IMR-90 (cell line): ENCODE data around the gene ZNF385B. TPM values are rescaled to one million over a fixed set of nuclear protein-coding genes. Genes with fewer than 3 reads are reported as not detected.

Experiments
- ATAC-seq: fragments of 200-7000 bp; cut with Tn5 transposase; 2 replicates; pipeline ENCODE4 v1.9.1; 2020; ENCODE audit warnings: low read depth, mild to moderate bottlenecking, moderate library complexity
- BruUV-seq: library from RNA; stranded (reverse); fragments of 400-500 nt; replicated peaks from 2 replicates; lab custom pipeline; 2021; lab: Mats Ljungman, UMichigan
- CTCF ChIA-PET: fragments of 300-600 bp; formaldehyde crosslinking; extraction: SDS; loops from one replicate; lab custom pipeline; 2021; ENCODE audit warnings: antibody characterized with exemption; lab: Yijun Ruan, JAX
- POLR2A ChIA-PET: fragments of 300-600 bp; sonication (Branson Sonifier 250); formaldehyde crosslinking; loops from one replicate; lab custom pipeline; 2022; ENCODE audit warnings: antibody characterized with exemption; ENCODE audit not compliant: unreplicated experiment; lab: Charles Lee
- DNase-seq: peaks from one replicate; pipeline ENCODE4 v3.0.0; 2013
- H2AFZ ChIP-seq: replicated peaks from 2 replicates; pipeline ENCODE3; 2013; ENCODE audit warnings: low read length, mild to moderate bottlenecking; ENCODE audit not compliant: poor library complexity
- H2AK5ac ChIP-seq: 2 replicates; pipeline ENCODE4 v1.6.1; 2013; ENCODE audit warnings: low read depth, low read length, inconsistent platforms
- H2AK9ac ChIP-seq: replicated peaks from 2 replicates; pipeline ENCODE3; 2013; ENCODE audit warnings: mild to moderate bottlenecking, low read depth, low read length, moderate library complexity; ENCODE audit not compliant: poor library complexity
- H2BK120ac ChIP-seq: 2 replicates; pipeline ENCODE4 v1.6.1; 2013; ENCODE audit warnings: low read depth, low read length, inconsistent platforms
- H2BK15ac ChIP-seq: 3 replicates; pipeline ENCODE4 v1.6.1; 2013; ENCODE audit warnings: low read depth, low read length, inconsistent platforms
- H2BK20ac ChIP-seq: 2 replicates; pipeline ENCODE4 v1.6.1; 2013; ENCODE audit warnings: low read depth, mild to moderate bottlenecking, inconsistent platforms, low read length, moderate library complexity
- H2BK5ac ChIP-seq: 2 replicates; pipeline ENCODE4 v1.6.1; 2013; ENCODE audit warnings: mild to moderate bottlenecking, low read depth, low read length, inconsistent platforms; ENCODE audit not compliant: poor library complexity, severe bottlenecking
- H3K14ac ChIP-seq: replicated peaks from 2 replicates; pipeline ENCODE4 v1.6.1; 2013; ENCODE audit warnings: low read depth, low read length, inconsistent platforms
- H3K18ac ChIP-seq: 2 replicates; pipeline ENCODE4 v1.6.1; 2013; ENCODE audit warnings: low read depth, low read length, control low read depth
- H3K23ac ChIP-seq: 2 replicates; pipeline ENCODE4 v1.6.1; 2013; ENCODE audit warnings: low read depth, low read length, inconsistent platforms
- H3K27ac ChIP-seq: 2 replicates; pipeline ENCODE4 v1.5.1; 2013; ENCODE audit warnings: mild to moderate bottlenecking, control low read depth, low read length; ENCODE audit not compliant: insufficient read depth
- H3K27me3 ChIP-seq: 2 replicates; pipeline ENCODE4 v1.6.1; 2013; ENCODE audit warnings: low read length; ENCODE audit not compliant: control insufficient read depth, insufficient read depth
- H3K36me3 ChIP-seq: 2 replicates; pipeline ENCODE4 v1.6.1; 2013; ENCODE audit warnings: low read length, mixed read lengths; ENCODE audit not compliant: control insufficient read depth, insufficient read depth
- H3K4ac ChIP-seq: 2 replicates; pipeline ENCODE4 v1.6.1; 2013; ENCODE audit warnings: low read depth, low read length, inconsistent platforms
- H3K4me1 ChIP-seq: 2 replicates; pipeline ENCODE4 v1.6.1; 2013; ENCODE audit warnings: low read length, mixed read lengths; ENCODE audit not compliant: control insufficient read depth, insufficient read depth
- H3K4me2 ChIP-seq: 2 replicates; pipeline ENCODE4 v1.6.1; 2013; ENCODE audit warnings: low read depth, mild to moderate bottlenecking, control low read depth, low read length, moderate library complexity
- H3K4me3 ChIP-seq: 2 replicates; pipeline ENCODE4 v1.5.1; 2013; ENCODE audit warnings: low read depth, mild to moderate bottlenecking, control low read depth, low read length, moderate library complexity; ENCODE audit not compliant: insufficient read depth
- H3K56ac ChIP-seq: 2 replicates; pipeline ENCODE4 v1.6.1; 2013; ENCODE audit warnings: low read length, inconsistent platforms; ENCODE audit not compliant: insufficient read depth; ENCODE audit errors: extremely low read depth
- H3K79me1 ChIP-seq, 2 experiments: 2 replicates each; pipeline ENCODE4 v1.6.1; 2013; ENCODE audit warnings: low read length in 2 of 2, inconsistent platforms in 1 of 2, low read depth in 1 of 2
- H3K9ac ChIP-seq: 2 replicates; pipeline ENCODE4 v1.6.1; 2013; ENCODE audit warnings: low read depth, low read length, control low read depth
- H3K9me1 ChIP-seq: 2 replicates; pipeline ENCODE4 v1.6.1; 2013; ENCODE audit warnings: low read length, inconsistent platforms; ENCODE audit not compliant: insufficient read depth
- H3K9me3 ChIP-seq: 2 replicates; pipeline ENCODE4 v1.6.1; 2013; ENCODE audit warnings: low read length; ENCODE audit not compliant: control insufficient read depth, insufficient read depth
- H4K20me1 ChIP-seq: 2 replicates; pipeline ENCODE4 v1.6.1; 2013; ENCODE audit warnings: low read length, inconsistent platforms; ENCODE audit not compliant: insufficient read depth
- H4K5ac ChIP-seq: 2 replicates; pipeline ENCODE4 v1.6.1; 2013; ENCODE audit warnings: mild to moderate bottlenecking, low read depth, low read length, control low read depth
- H4K8ac ChIP-seq, 2 experiments: 2 replicates each; pipeline ENCODE4 v1.6.1; 2013; ENCODE audit warnings: low read depth in 2 of 2, low read length in 2 of 2, control low read depth in 1 of 2, inconsistent platforms in 1 of 2
- H4K91ac ChIP-seq: 2 replicates; pipeline ENCODE4 v1.6.1; 2013; ENCODE audit warnings: low read depth, low read length, inconsistent platforms; ENCODE audit not compliant: insufficient read depth
- BHLHE40 ChIP-seq: fragments of 150-350 bp; IDR thresholded peaks from 2 replicates; pipeline ENCODE4 v1.6.1; 2016; ENCODE audit warnings: mild to moderate bottlenecking, low read depth, low read length
- CEBPB ChIP-seq: IDR thresholded peaks from 2 replicates; pipeline ENCODE4 v1.6.1; 2012; ENCODE audit warnings: low read depth, low read length, improper control_type of control experiment
- CHD1 ChIP-seq: IDR thresholded peaks from 2 replicates; pipeline ENCODE4 v1.6.1; 2012; ENCODE audit warnings: low read depth, low read length, improper control_type of control experiment
- ELK1 ChIP-seq: fragments of 150-350 bp; IDR thresholded peaks from 2 replicates; pipeline ENCODE4 v1.6.1; 2016; ENCODE audit warnings: low read depth, mild to moderate bottlenecking, low read length, moderate library complexity, borderline replicate concordance
- FOS ChIP-seq: fragments of 150-350 bp; IDR thresholded peaks from 2 replicates; pipeline ENCODE4 v1.6.1; 2016; ENCODE audit warnings: low read depth, low read length
- MAFK ChIP-seq: IDR thresholded peaks from 2 replicates; pipeline ENCODE4 v1.6.1; 2012; ENCODE audit warnings: low read depth, low read length, improper control_type of control experiment
- MAZ ChIP-seq: IDR thresholded peaks from 2 replicates; pipeline ENCODE4 v1.6.1; 2012; ENCODE audit warnings: low read depth, mild to moderate bottlenecking, low read length, improper control_type of control experiment, moderate library complexity, borderline replicate concordance
- MXI1 ChIP-seq: IDR thresholded peaks from 2 replicates; pipeline ENCODE4 v1.6.1; 2012; ENCODE audit warnings: low read depth, mild to moderate bottlenecking, low read length, moderate library complexity, borderline replicate concordance
- NFE2L2 ChIP-seq: fragments of 150-350 bp; IDR thresholded peaks from 2 replicates; pipeline ENCODE4 v1.6.1; 2016; ENCODE audit warnings: low read depth, mild to moderate bottlenecking, low read length
- POLR2A ChIP-seq: IDR thresholded peaks from 2 replicates; pipeline ENCODE4 v1.6.1; 2012; ENCODE audit warnings: mild to moderate bottlenecking, low read depth, low read length
- RAD21 ChIP-seq: IDR thresholded peaks from 2 replicates; pipeline ENCODE4 v1.6.1; 2012; ENCODE audit warnings: low read length, improper control_type of control experiment
- RCOR1 ChIP-seq: IDR thresholded peaks from 2 replicates; pipeline ENCODE4 v1.6.1; 2012; ENCODE audit warnings: mild to moderate bottlenecking, low read length, improper control_type of control experiment; ENCODE audit not compliant: insufficient replicate concordance
- RFX5 ChIP-seq: IDR thresholded peaks from 2 replicates; pipeline ENCODE4 v1.8.0; 2012; ENCODE audit warnings: low read depth, mild to moderate bottlenecking, low read length, moderate library complexity
- SMC3 ChIP-seq: fragments of 150-350 bp; IDR thresholded peaks from 2 replicates; pipeline ENCODE4 v1.6.1; 2016; ENCODE audit warnings: low read depth, mild to moderate bottlenecking, antibody characterized with exemption, low read length, moderate library complexity
- USF2 ChIP-seq: fragments of 150-350 bp; IDR thresholded peaks from 2 replicates; pipeline ENCODE4 v1.6.1; 2017; ENCODE audit warnings: mild to moderate bottlenecking, antibody characterized with exemption, low read length, low read depth
- WGBS, 2 experiments: methylation state at CpG; one replicate each; pipeline versions ENCODE4 v1.1.5 to v1.1.7; 2013; ENCODE audit warnings: missing lambda C conversion rate in 2 of 2; ENCODE audit not compliant: insufficient read length in 1 of 2; ENCODE audit errors: extremely low coverage in 2 of 2; 5-methylcytosine and 5-hydroxymethylcytosine counted together
- dilution Hi-C: fragments of 300-500 bp; cut with HindIII; formaldehyde crosslinking; loops from one replicate; pipeline ENCODE4 v1.14.3; 2018; ENCODE audit warnings: low sequenced_read_pairs; ENCODE audit not compliant: unreplicated experiment
- in situ Hi-C: fragments of 300-500 bp; cut with MboI; formaldehyde crosslinking; loops from 3 replicates; pipeline ENCODE4 v1.14.3; 2019; ENCODE audit warnings: low sequenced_read_pairs, inconsistent platforms, mixed read lengths
- intact Hi-C: fragments of 100-400 bp; cut with micrococcal nuclease; formaldehyde crosslinking; loops from 2 replicates; pipeline ENCODE4 v1.10.0; 2022
- polyA plus RNA-seq, 3 experiments: library from polyadenylated mRNA; depleted of rRNA; stranded (reverse); fragments of >200 nt; gene quantifications; 2 replicates each; pipeline ENCODE4 v1.2.3, GENCODE V29; 2012; ENCODE audit warnings: low replicate concordance in 1 of 3
- total RNA-seq: library from RNA; depleted of rRNA; stranded (reverse); fragments of >200 nt; gene quantifications from 2 replicates; pipeline ENCODE4 v1.2.3, GENCODE V29; 2012
- TF ChIP-seq, protein P1 (sequence below): conservative IDR thresholded peaks from 2 replicates; pipeline ENCODE4 v1.5.1; 2012; ENCODE audit warnings: mild to moderate bottlenecking, low read depth, low read length, improper control_type of control experiment

ZNF385B gene
- total and polyA plus RNA-seq, 2 of the 4 experiments (the other 2 are of a cell fraction), result not detected

DNA sequence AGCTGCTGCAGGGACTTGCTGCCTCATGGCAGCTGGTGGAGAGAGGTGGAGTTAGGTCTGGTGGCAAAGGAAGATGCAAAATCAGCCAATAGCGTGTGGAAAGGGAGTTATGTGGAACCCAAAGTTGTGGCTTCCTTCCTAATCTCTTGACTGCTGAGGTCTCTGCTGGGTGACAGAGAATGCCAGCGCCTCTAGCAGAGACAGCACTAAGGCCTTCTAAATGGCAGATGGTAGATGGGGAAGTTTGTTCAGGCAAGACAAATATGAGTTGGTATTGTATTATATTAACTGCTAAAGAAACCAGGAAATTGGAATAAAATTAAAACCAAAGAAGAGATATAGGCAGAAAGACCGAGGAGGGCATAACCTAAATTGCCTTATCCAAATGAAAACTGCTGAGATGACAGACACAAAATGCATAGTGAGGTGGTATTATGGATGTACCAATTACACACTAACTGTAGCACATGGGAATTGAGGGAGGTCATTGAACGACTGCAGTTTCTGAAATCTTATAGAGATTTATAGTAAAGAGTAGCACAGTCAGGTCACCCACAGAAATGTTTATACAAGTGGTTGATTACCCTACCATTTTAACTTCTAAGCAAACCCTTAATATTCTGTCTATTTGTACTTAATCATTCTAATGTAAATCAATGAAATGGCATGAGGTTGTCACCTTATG lies 350.2 kb downstream of the ZNF385B start:
- Histone ChIP-seq H2BK5ac (no peak overlapping the region), H2AK5ac (no peak overlapping the region), H4K20me1 (no peaks in the 10 kb centered on the region), H4K8ac (no peak overlapping the region), H3K36me3 (no peaks in the 10 kb centered on the region), H3K9me3 (0 out of 2 replicates have a peak, but pooled peaks cover 3% of the 10 kb centered on the region), H3K4me3 (no peak overlapping the region), H2BK120ac (no peak overlapping the region), H3K27me3 (no peaks in the 10 kb centered on the region), H3K4me1 (no peaks in the 10 kb centered on the region), H3K56ac (no peak overlapping the region), H3K79me1 (no peaks in the 10 kb centered on the region), H2BK15ac (no peak overlapping the region), H4K5ac (no peak overlapping the region), H3K9ac (no peak overlapping the region), H3K23ac (no peak overlapping the region), H3K27ac (no peak overlapping the region), H3K9me1 (no peaks in the 10 kb centered on the region), H3K4me2 (no peak overlapping the region), H3K18ac (no peak overlapping the region), H4K91ac (no peak overlapping the region), H3K14ac (no peak overlapping the region), H2AFZ (no peak overlapping the region), H2BK20ac (no peak overlapping the region), H3K4ac (no peak overlapping the region), H2AK9ac (no peak overlapping the region)
- intact Hi-C loops (no loop called here), in situ Hi-C loops (no loop called here), dilution Hi-C loops (no loop called here)
- POLR2A ChIA-PET, result no interaction called here
- CTCF ChIA-PET, result no interaction called here
- 100% methylated on average over 1 of the region's 4 CpGs; no CpG with 5 or more reads in 1 of the 2 experiments for WGBS, 2 experiments
- ATAC-seq (no peak), DNase-seq (no peak)
- BruUV-seq, result no TSS peak
- TF ChIP-seq FOS, result no peak
- TF ChIP-seq, protein P1, sequence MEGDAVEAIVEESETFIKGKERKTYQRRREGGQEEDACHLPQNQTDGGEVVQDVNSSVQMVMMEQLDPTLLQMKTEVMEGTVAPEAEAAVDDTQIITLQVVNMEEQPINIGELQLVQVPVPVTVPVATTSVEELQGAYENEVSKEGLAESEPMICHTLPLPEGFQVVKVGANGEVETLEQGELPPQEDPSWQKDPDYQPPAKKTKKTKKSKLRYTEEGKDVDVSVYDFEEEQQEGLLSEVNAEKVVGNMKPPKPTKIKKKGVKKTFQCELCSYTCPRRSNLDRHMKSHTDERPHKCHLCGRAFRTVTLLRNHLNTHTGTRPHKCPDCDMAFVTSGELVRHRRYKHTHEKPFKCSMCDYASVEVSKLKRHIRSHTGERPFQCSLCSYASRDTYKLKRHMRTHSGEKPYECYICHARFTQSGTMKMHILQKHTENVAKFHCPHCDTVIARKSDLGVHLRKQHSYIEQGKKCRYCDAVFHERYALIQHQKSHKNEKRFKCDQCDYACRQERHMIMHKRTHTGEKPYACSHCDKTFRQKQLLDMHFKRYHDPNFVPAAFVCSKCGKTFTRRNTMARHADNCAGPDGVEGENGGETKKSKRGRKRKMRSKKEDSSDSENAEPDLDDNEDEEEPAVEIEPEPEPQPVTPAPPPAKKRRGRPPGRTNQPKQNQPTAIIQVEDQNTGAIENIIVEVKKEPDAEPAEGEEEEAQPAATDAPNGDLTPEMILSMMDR, result no peak
- no peak for TF ChIP-seq NFE2L2
- no peak for TF ChIP-seq POLR2A
- no peak for TF ChIP-seq SMC3
- no peak for TF ChIP-seq RCOR1
- no peak for TF ChIP-seq USF2
- TF ChIP-seq MAZ, result no peak
- no peak for TF ChIP-seq CHD1
- TF ChIP-seq CEBPB, result no peak
- TF ChIP-seq ELK1, result no peak
- no peak for TF ChIP-seq MXI1
- no peak for TF ChIP-seq MAFK
- TF ChIP-seq RFX5, result no peak
- no peak for TF ChIP-seq RAD21
- no peak for TF ChIP-seq BHLHE40
